Left ventricle myocardium inferior (tissue), 1 donor: ENCODE results near the gene ARRDC1. TPM values are rescaled to one million over a fixed set of nuclear protein-coding genes. Genes with fewer than 3 reads are reported as not detected.
"Not testable (repeated sequence)": the region's sequence is repeated elsewhere in the genome, so short reads cannot be mapped to it uniquely, and the experiment has no call there.

Experiments
- DNase-seq: peaks from one replicate; pipeline ENCODE4 v3.0.0-alpha.2; 2020
- H3K27ac ChIP-seq: fragments of 200-600 bp; replicated peaks from 2 replicates; pipeline ENCODE4 v1.8.0; 2021
- H3K27me3 ChIP-seq: fragments of 200-600 bp; 2 replicates; pipeline ENCODE4 v1.8.0; 2021; ENCODE audit warnings: low read depth
- H3K36me3 ChIP-seq: fragments of 200-600 bp; 2 replicates; pipeline ENCODE4 v1.8.0; 2021
- H3K4me1 ChIP-seq: fragments of 200-600 bp; 2 replicates; pipeline ENCODE4 v1.8.0; 2021
- H3K4me3 ChIP-seq: fragments of 200-600 bp; 2 replicates; pipeline ENCODE4 v1.8.0; 2021; ENCODE audit warnings: mild to moderate bottlenecking, moderate library complexity
- H3K9me3 ChIP-seq: fragments of 200-600 bp; replicated peaks from 2 replicates; pipeline ENCODE4 v1.8.0; 2021
- CTCF ChIP-seq: fragments of 200-600 bp; IDR thresholded peaks from 2 replicates; pipeline ENCODE4 v1.8.0; 2021; ENCODE audit warnings: antibody characterized with exemption, mild to moderate bottlenecking, borderline replicate concordance
- intact Hi-C: fragments of 100-400 bp; cut with micrococcal nuclease; formaldehyde crosslinking; loops from one replicate; pipeline ENCODE4 v1.11.0; 2022
- total RNA-seq: library from RNA; stranded (reverse); fragmentation: NEBNext Ultra II Directional; extraction: Animal tissue kit (Norgen Biotek cat#: 25700); gene quantifications from one replicate; pipeline ENCODE4 v1.2.1, GENCODE V29; 2021
- donor health status: DM: no; HTN: yes; CAD: no; lungs with severe emphysema.

ARRDC1 gene
- total RNA-seq, 1 donor from 2014 or later = 16.2 TPM

GRCh38 chr9:137621131-137621757, 15.8 kb downstream of the ARRDC1 start:
- Histone ChIP-seq H3K36me3 (peaks cover 5% of the 10 kb centered on the region), H3K4me1 (peaks cover 65% of the 10 kb centered on the region), H3K4me3 (no peak overlapping the region), H3K9me3 (no peaks in the 10 kb centered on the region), H3K27ac (no peak overlapping the region), H3K27me3 (no peaks in the 10 kb centered on the region)
- no peak for DNase-seq
- intact Hi-C loops = no loop called here
- peak; percentile 41 for TF ChIP-seq CTCF

- peaks cover 64% of the 10 kb centered on the region for H3K4me1 ChIP-seq
- H3K27me3 ChIP-seq, DNase-seq, H3K9me3 ChIP-seq, H3K4me3 ChIP-seq, intact Hi-C loops, H3K27ac ChIP-seq, H3K36me3 ChIP-seq: not testable (repeated sequence)
These were observed 16.7 kb downstream of the ARRDC1 start for GRCh38 chr9:137622211-137622610.

GRCh38 chr9:137626464-137626863, 21.0 kb downstream of the ARRDC1 start:
- Histone ChIP-seq H3K9me3 (no peaks in the 10 kb centered on the region), H3K4me1 (peaks cover 65% of the 10 kb centered on the region), H3K27ac (no peak overlapping the region), H3K4me3 (no peak overlapping the region), H3K36me3 (no peaks in the 10 kb centered on the region), H3K27me3 (no peaks in the 10 kb centered on the region)
- intact Hi-C loops = no loop called here
- no peak for DNase-seq
- no peak for TF ChIP-seq CTCF

- H3K4me3 ChIP-seq, intact Hi-C loops, H3K36me3 ChIP-seq, H3K9me3 ChIP-seq, H3K27me3 ChIP-seq, H3K27ac ChIP-seq: not testable (repeated sequence)
- peaks cover 67% of the 10 kb centered on the region for H3K4me1 ChIP-seq
- peak; percentile 5 for DNase-seq
These were observed 21.9 kb downstream of the ARRDC1 start for GRCh38 chr9:137627406-137627805.

- no peak for TF ChIP-seq CTCF
- no peaks in the 10 kb centered on the region for H3K27me3 ChIP-seq
- no peaks in the 10 kb centered on the region for H3K36me3 ChIP-seq
- H3K9me3 ChIP-seq = no peaks in the 10 kb centered on the region
- H3K4me3 ChIP-seq = no peak overlapping the region
- peaks cover 69% of the 10 kb centered on the region for H3K4me1 ChIP-seq
- H3K27ac ChIP-seq = no peak overlapping the region
- DNase-seq = no peak
- intact Hi-C loops = no loop called here
These were observed 24.6 kb downstream of the ARRDC1 start for GRCh38 chr9:137630126-137630525.

- no peaks in the 10 kb centered on the region for H3K27me3 ChIP-seq
- no peaks in the 10 kb centered on the region for H3K9me3 ChIP-seq
- DNase-seq = no peak
- H3K4me3 ChIP-seq = no peak overlapping the region
- no peaks in the 10 kb centered on the region for H3K36me3 ChIP-seq
- no peak overlapping the region for H3K27ac ChIP-seq
- peaks cover 64% of the 10 kb centered on the region for H3K4me1 ChIP-seq
- intact Hi-C loops = no loop called here
- TF ChIP-seq CTCF = no peak
These were observed 25.2 kb downstream of the ARRDC1 start for GRCh38 chr9:137630679-137631078.
